ENCODE data around the gene ALKBH4. TPM values are rescaled to one million over a fixed set of nuclear protein-coding genes. Genes with fewer than 3 reads are reported as not detected.
A peak's percentile ranks its signal among the peaks of the same experiment; 100 is the strongest.
"Not testable (repeated sequence)": the region's sequence is repeated elsewhere in the genome, so short reads cannot be mapped to it uniquely, and the experiment has no call there.

The ALKBH4 gene
- polyA plus RNA-seq, 2 of the 4 experiments (the other 2 are of a cell fraction): 4.0 to 8.8 TPM

GRCh38 chr7:102507410-102508088, 42.9 kb upstream of the ALKBH4 start:
- peak overlapping the region; percentile 43 to 82; a peak in 4 of 6 replicates for H3K27ac ChIP-seq
- H3K4me2 ChIP-seq; H3K4me1 ChIP-seq; H3K4me3 ChIP-seq; DNase-seq (ENCODE audit: low read depth in 1 of 2, low spot score in 1 of 2); ATAC-seq; POLR2A ChIA-PET; FAIRE-seq; CTCF ChIA-PET; H3K9me3 ChIP-seq: not testable (repeated sequence)
- 97% methylated on average over 2 of the region's 8 CpGs for WGBS (ENCODE audit: missing lambda C conversion rate)

- H3K4me3 ChIP-seq; FAIRE-seq; DNase-seq (ENCODE audit: low read depth in 1 of 2, low spot score in 1 of 2); CTCF ChIA-PET; H3K9me3 ChIP-seq; H3K4me1 ChIP-seq; H3K4me2 ChIP-seq; POLR2A ChIA-PET: not testable (repeated sequence)
- H3K27ac ChIP-seq: peak overlapping the region; percentile 37 to 67; a peak in 5 of 6 replicates
- WGBS (ENCODE audit: missing lambda C conversion rate): no CpG with 5 or more reads among the region's 24 CpGs
- peak; percentile 88 to 91 for ATAC-seq
These were observed 40.9 kb upstream of the ALKBH4 start for GRCh38 chr7:102505298-102506185.

DNA sequence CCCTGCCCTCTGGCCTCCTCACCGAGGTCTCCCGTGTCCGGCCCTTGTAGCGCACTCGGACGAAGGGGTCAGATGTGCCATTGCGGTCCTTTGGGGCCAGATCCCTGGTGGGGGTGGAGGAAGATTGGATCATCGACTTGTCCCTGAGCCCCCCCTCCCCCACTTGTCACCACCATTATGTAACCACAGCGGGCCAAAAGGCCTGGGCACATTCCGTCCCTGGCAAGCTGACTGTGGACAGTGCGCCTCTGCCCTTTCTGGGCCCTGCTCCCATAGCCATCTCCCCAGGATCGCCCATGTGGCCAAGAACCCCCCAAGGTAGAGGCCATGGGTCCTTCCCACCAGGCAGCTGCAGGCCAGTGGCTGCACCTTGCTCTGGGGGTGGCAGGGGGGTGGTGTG, 38.5 kb upstream of the ALKBH4 start:
- H3K4me2 ChIP-seq; POLR2A ChIA-PET; ATAC-seq; H3K27ac ChIP-seq; CTCF ChIA-PET; FAIRE-seq; H3K4me3 ChIP-seq; H3K4me1 ChIP-seq; H3K9me3 ChIP-seq; DNase-seq (ENCODE audit: low read depth in 1 of 2, low spot score in 1 of 2): not testable (repeated sequence)
- no CpG with 5 or more reads among the region's 12 CpGs for WGBS (ENCODE audit: missing lambda C conversion rate)

DNA sequence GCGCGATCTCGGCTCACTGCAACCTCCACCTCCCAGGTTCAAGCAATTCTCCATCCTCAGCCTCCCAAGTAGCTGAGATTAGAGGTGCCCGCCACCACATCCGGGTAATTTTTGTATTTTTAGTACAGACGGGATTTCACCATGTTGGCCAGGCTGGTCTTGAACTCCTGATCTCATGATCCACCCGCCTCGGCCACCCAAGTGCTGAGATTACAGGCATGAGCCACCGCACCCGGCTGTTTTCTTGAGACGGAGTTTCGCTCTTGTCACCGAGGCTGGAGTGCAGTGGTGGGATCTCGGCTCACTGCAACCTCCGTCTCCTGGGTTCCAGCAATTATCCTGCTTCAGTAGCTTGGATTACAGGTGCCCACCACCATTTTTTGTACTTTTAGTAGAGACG, 33.7 kb upstream of the ALKBH4 start:
- H3K4me3 ChIP-seq; H3K27ac ChIP-seq; CTCF ChIA-PET; H3K9me3 ChIP-seq; H3K4me1 ChIP-seq; DNase-seq (ENCODE audit: low read depth in 1 of 2, low spot score in 1 of 2); ATAC-seq; H3K4me2 ChIP-seq; POLR2A ChIA-PET; FAIRE-seq: not testable (repeated sequence)
- 85% methylated on average over 14 of the region's 16 CpGs for WGBS (ENCODE audit: missing lambda C conversion rate)

DNA sequence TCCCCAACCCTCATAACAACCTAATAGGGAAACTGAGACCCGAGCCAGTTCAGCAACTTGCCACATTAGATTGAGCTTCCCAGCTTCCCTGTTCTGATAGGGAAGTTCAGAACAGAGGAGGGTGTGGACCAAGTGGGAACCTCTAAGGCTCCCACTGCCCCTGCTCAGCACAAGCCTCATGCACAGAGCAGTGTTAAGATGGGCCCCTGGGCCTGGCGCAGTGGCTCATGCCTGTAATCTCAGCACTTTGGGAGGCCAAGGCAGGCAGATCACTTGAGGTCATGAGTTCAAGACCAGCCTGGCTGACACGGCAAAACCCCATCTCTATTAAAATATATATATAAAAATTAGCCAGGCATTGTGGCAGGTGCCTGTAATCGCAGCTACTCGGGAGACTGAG, 32.6 kb upstream of the ALKBH4 start:
- DNase-seq (ENCODE audit: low read depth in 1 of 2, low spot score in 1 of 2); H3K9me3 ChIP-seq; ATAC-seq; H3K4me1 ChIP-seq; H3K4me2 ChIP-seq; POLR2A ChIA-PET; CTCF ChIA-PET; H3K27ac ChIP-seq; H3K4me3 ChIP-seq; FAIRE-seq: not testable (repeated sequence)
- WGBS (ENCODE audit: missing lambda C conversion rate): 50% methylated on average over 1 of the region's 5 CpGs

GRCh38 chr7:102496861-102497260, 32.2 kb upstream of the ALKBH4 start:
- H3K4me1 ChIP-seq; CTCF ChIA-PET; H3K4me3 ChIP-seq; H3K4me2 ChIP-seq; H3K27ac ChIP-seq; POLR2A ChIA-PET; DNase-seq (ENCODE audit: low read depth in 1 of 2, low spot score in 1 of 2); ATAC-seq; FAIRE-seq; H3K9me3 ChIP-seq: not testable (repeated sequence)
- WGBS (ENCODE audit: missing lambda C conversion rate): 84% methylated on average over 3 of the region's 10 CpGs

DNA sequence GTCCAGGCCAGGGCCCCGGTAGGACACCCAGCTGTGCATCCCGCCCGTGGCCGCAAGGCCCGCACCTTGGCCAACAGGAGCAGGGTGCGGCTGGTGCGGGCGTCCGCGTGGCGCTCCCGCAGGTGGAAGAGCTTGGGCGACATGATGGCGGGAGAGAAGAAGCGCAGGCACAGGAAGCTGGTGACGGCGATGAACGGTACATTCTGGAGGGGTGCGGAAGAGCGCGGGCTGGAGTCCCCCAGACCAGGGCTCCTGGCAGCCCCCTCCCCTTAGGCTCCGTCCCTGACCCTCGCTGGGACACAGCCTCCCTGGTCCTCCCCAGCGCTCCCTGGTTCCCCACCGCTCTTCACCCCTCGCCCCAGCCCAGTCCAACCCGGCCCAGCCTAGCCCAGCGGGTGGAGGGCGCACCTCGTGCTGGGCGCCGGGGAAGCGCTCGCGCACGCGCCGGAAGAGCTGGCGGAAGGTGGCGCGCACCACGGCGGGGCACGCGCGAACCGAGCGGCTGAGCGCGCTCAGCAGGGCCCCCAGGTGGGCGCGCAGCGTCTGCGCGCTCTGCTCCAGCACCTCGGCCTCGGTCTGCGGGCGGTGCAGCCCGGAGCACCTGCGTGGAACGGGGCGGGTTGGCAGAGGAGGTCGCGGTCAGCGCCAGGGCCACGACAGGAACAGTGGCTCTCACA, 29.9 kb upstream of the ALKBH4 start:
- H3K4me3 ChIP-seq; CTCF ChIA-PET; DNase-seq (ENCODE audit: low read depth in 1 of 2, low spot score in 1 of 2); H3K27ac ChIP-seq; FAIRE-seq; POLR2A ChIA-PET; H3K4me2 ChIP-seq; H3K9me3 ChIP-seq; H3K4me1 ChIP-seq: not testable (repeated sequence)
- peak in 1 of 2 experiments; percentile 1; a peak in 2 of 6 replicates for ATAC-seq
- WGBS (ENCODE audit: missing lambda C conversion rate): no CpG with 5 or more reads among the region's 67 CpGs

GRCh38 chr7:102494026-102494425, 29.4 kb upstream of the ALKBH4 start:
- POLR2A ChIA-PET; H3K27ac ChIP-seq; FAIRE-seq; H3K4me3 ChIP-seq; H3K4me1 ChIP-seq; DNase-seq (ENCODE audit: low read depth in 1 of 2, low spot score in 1 of 2); ATAC-seq; H3K9me3 ChIP-seq; H3K4me2 ChIP-seq; CTCF ChIA-PET: not testable (repeated sequence)
- 79% methylated on average over 8 of the region's 15 CpGs for WGBS (ENCODE audit: missing lambda C conversion rate)

DNA sequence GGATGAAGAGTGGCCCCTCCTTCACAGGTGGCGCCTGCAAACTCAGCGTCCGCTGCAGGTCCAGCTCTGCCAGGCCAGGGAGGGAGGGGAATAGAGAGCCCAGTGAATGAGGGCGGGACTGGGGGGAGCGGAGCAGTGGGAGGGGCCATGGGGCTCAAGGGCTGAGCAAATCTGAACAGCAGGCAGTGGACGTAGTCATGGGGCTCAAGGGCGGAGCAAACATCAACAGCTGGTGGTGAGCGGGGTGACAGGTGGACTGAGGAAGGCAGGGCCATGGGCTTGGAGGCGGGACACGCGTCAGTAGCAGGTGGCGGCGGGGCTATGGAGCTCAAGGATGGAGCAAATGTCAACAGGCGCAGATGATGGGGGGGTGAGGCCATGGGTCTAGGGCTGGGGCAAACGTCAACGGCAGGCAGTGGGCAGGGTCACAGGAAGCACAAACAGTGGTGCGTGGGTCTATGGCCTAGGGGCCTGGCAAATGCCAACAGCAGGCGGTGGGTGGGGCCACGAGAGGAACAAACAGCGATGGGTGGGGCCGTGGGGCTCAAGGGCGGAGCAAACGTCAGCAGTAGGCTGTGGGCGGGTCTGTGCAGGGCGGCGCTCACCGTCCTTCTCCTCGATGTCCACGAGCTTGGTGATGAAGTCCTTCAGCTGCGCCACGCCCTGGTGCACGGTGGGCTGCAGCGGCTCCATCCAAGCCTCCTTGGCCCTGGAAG, 28.7 kb upstream of the ALKBH4 start:
- FAIRE-seq; CTCF ChIA-PET; H3K9me3 ChIP-seq; H3K4me3 ChIP-seq; DNase-seq (ENCODE audit: low read depth in 1 of 2, low spot score in 1 of 2); H3K4me2 ChIP-seq; POLR2A ChIA-PET; H3K4me1 ChIP-seq; H3K27ac ChIP-seq: not testable (repeated sequence)
- WGBS (ENCODE audit: missing lambda C conversion rate): no CpG with 5 or more reads among the region's 33 CpGs
- ATAC-seq: peak; percentile 63 to 76

DNA sequence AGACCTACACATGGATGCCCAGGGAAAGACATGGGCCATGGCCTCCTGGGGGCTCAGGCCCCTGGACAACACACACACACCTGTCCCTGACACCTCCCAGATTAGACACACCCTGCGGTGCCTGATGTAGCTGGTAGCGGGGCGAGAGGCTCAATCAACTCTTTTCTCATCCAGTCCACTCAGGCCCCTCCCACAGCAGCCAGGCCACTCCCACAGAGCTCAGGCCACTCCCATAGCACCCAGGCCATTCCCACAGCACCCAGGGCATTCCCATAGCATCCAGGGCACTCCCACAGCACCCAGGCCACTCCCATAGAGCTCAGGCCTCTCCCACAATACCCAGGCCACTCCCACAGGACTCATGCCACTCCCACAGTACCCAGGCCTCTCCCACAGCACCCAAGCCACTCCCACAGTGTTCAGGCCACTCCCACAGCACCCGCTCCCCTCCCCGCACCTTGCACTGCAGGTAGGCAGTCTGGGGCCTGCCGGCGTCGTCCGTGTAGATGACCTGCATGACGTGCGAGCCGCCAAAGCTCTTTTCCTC, 25.9 kb upstream of the ALKBH4 start:
- H3K27ac ChIP-seq; H3K4me2 ChIP-seq; POLR2A ChIA-PET; H3K4me1 ChIP-seq; FAIRE-seq; H3K9me3 ChIP-seq; H3K4me3 ChIP-seq; CTCF ChIA-PET; DNase-seq (ENCODE audit: low read depth in 1 of 2, low spot score in 1 of 2): not testable (repeated sequence)
- peak; percentile 66 to 93 for ATAC-seq
- WGBS (ENCODE audit: missing lambda C conversion rate): 81% methylated on average over 3 of the region's 12 CpGs
